Testis (tissue), 3 donors: ENCODE results near the gene EDAR. TPM values are rescaled to one million over a fixed set of nuclear protein-coding genes. Genes with fewer than 3 reads are reported as not detected.

ENCODE experiments used
- DNase-seq: peaks from one replicate; pipeline ENCODE4 v3.0.0-alpha.2; 2019
- H3K27ac ChIP-seq, 2 donors: fragments of 200-600 bp; sonication (generic); one replicate each; pipeline ENCODE4 v1.5.1; 2019
- H3K27me3 ChIP-seq: fragments of 200-600 bp; sonication (generic); one replicate; pipeline ENCODE4 v1.5.1; 2019
- H3K36me3 ChIP-seq: fragments of 200-600 bp; sonication (generic); one replicate; pipeline ENCODE4 v1.5.1; 2017; ENCODE audit warnings: low read depth; ENCODE audit errors: missing control alignments
- H3K4me1 ChIP-seq: fragments of 200-600 bp; sonication (generic); one replicate; pipeline ENCODE4 v1.5.1; 2019
- H3K4me3 ChIP-seq, 2 donors: fragments of 200-600 bp; sonication (generic); one replicate each; pipeline ENCODE4 v1.5.1; 2017 to 2019
- H3K9me3 ChIP-seq: fragments of 200-600 bp; sonication (generic); one replicate; pipeline ENCODE4 v1.5.1; 2017
- POLR2A ChIP-seq: fragments of 450-650 bp; IDR thresholded peaks from one replicate; pipeline ENCODE4 v1.6.1; 2017; ENCODE audit warnings: antibody characterized with exemption, mild to moderate bottlenecking, moderate library complexity
- WGBS, 2 donors: methylation state at CpG; one replicate each; pipeline ENCODE4 v1.1.5; 2018; 5-methylcytosine and 5-hydroxymethylcytosine counted together
- intact Hi-C: fragments of 100-400 bp; cut with DNase I; formaldehyde crosslinking; loops from one replicate; pipeline ENCODE4 v1.15.1; 2023; ENCODE audit warnings: low total_unique reads
- polyA plus RNA-seq: library from polyadenylated mRNA; stranded (reverse); fragments of 350-450 nt; fragmentation: Illumina TruSeq; extraction: RNeasy Lipid Tissue Mini Kit (QIAGEN cat#74804); gene quantifications from one replicate; pipeline ENCODE4 v1.2.3, GENCODE V29; 2014; ENCODE audit warnings: low read depth, low replicate concordance; ENCODE audit not compliant: insufficient read depth
- total RNA-seq, 2 donors: library from RNA; depleted of rRNA; stranded (reverse); fragments of >200 nt; gene quantifications; one replicate each; pipeline ENCODE4 v1.2.3, GENCODE V29; 2016
- TF ChIP-seq, protein P1 (sequence below), 3 experiments: fragments of 450-650 bp in 2 of 3; fragments of 200-600 bp in 1 of 3; sonication (generic) in 1 of 3; IDR thresholded peaks; one replicate each; pipeline ENCODE4 v1.5.1; 2016 to 2019; ENCODE audit warnings: antibody characterized with exemption in 3 of 3, mild to moderate bottlenecking in 2 of 3, moderate library complexity in 1 of 3

Gene EDAR
- total and polyA plus RNA-seq, 3 donors from 2014 or later: 0.30 to 0.74 (median 0.39) TPM

DNA sequence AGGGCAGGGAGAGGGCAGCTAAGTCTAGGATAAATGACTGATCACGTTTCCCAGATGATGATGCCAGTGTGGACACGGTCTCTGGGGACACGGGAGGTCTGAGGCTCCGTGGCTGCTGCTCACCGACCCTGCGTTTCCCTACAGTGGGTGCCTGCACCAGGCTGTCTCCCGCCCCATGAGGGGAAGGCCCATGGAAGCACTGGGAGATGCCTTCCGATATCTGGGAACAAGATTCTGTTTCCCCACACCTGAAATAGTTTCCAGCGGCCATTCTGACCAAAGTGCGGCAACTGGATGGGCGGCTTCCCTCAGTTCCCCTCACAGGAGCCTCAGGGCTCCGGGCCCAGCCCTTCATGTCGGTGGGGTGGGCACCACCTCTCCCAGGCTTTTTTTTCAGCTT, 83.1 kb downstream of the EDAR start:
- WGBS, 2 donors: 82 to 86% methylated on average over 13 of the region's 13 CpGs
- intact Hi-C loops: no loop called here
- TF ChIP-seq POLR2A: no peak
- TF ChIP-seq, protein P1, sequence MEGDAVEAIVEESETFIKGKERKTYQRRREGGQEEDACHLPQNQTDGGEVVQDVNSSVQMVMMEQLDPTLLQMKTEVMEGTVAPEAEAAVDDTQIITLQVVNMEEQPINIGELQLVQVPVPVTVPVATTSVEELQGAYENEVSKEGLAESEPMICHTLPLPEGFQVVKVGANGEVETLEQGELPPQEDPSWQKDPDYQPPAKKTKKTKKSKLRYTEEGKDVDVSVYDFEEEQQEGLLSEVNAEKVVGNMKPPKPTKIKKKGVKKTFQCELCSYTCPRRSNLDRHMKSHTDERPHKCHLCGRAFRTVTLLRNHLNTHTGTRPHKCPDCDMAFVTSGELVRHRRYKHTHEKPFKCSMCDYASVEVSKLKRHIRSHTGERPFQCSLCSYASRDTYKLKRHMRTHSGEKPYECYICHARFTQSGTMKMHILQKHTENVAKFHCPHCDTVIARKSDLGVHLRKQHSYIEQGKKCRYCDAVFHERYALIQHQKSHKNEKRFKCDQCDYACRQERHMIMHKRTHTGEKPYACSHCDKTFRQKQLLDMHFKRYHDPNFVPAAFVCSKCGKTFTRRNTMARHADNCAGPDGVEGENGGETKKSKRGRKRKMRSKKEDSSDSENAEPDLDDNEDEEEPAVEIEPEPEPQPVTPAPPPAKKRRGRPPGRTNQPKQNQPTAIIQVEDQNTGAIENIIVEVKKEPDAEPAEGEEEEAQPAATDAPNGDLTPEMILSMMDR (IDR thresholded peaks at IDR 0.05): no peak

DNA sequence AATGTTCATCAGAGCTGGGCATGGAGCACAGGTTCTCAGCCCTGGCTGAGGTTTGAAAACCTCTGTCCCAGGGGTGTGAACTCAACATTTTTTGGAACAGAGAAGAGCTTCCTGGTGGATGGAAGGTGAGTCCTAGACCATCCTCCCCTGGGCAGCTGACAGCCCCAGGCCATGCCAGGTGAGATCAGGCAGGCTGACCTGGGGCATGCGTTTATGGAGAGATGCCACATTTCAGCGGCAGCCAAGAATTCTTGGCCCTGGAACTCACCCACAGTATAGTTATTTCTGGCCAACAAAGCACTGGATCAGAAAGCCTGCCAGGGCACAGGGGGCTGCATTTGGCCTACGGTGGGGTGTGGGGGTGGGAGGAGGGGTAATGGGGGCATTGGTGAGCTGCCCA, 83.8 kb downstream of the EDAR start:
- no peak for DNase-seq
- TF ChIP-seq, protein P1 (IDR thresholded peaks at IDR 0.05): no peak
- Histone ChIP-seq H3K4me1 (no peaks in the 10 kb centered on the region), H3K9me3 (no peaks in the 10 kb centered on the region), H3K4me3 (no peak overlapping the region), H3K27me3 (no peaks in the 10 kb centered on the region), H3K27ac (no peak overlapping the region), H3K36me3 (no peaks in the 10 kb centered on the region)
- WGBS, 2 donors: 80 to 82% methylated on average over 1 to 3 of the region's 3 CpGs
- intact Hi-C loops: no loop called here

More for the DNA sequence above, 83.1 kb downstream of the EDAR start:
- no peak for DNase-seq
- Histone ChIP-seq H3K9me3 (no peaks in the 10 kb centered on the region), H3K4me3 (no peak overlapping the region), H3K36me3 (no peaks in the 10 kb centered on the region), H3K4me1 (no peaks in the 10 kb centered on the region), H3K27ac (no peak overlapping the region), H3K27me3 (no peaks in the 10 kb centered on the region)

DNA sequence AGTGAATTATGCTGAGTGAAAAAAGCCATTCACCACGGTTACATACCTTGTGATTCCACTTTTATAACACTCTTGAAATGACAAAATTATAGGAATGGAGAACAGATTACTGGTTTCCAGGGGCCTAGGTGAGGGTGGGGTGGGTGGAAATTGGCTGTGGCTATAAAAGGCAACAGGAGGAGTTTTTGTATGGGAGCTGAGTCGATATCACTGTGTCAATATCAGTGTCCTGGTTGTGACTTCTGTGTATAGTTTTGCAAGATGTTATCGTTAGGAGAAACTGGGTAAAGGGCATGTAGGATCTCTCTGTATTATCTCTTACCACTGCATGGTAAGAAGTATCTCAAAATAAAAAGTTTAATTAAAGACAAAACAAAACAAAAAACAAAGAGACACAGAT, 84.3 kb downstream of the EDAR start:
- TF ChIP-seq POLR2A: no peak
- Histone ChIP-seq H3K4me3 (no peak overlapping the region), H3K27me3 (no peaks in the 10 kb centered on the region), H3K4me1 (no peaks in the 10 kb centered on the region), H3K27ac (no peak overlapping the region), H3K9me3 (no peaks in the 10 kb centered on the region), H3K36me3 (no peaks in the 10 kb centered on the region)
- intact Hi-C loops: no loop called here
- WGBS, 2 donors: 86 to 87% methylated on average over 3 of the region's 3 CpGs
- no peak for DNase-seq

DNA sequence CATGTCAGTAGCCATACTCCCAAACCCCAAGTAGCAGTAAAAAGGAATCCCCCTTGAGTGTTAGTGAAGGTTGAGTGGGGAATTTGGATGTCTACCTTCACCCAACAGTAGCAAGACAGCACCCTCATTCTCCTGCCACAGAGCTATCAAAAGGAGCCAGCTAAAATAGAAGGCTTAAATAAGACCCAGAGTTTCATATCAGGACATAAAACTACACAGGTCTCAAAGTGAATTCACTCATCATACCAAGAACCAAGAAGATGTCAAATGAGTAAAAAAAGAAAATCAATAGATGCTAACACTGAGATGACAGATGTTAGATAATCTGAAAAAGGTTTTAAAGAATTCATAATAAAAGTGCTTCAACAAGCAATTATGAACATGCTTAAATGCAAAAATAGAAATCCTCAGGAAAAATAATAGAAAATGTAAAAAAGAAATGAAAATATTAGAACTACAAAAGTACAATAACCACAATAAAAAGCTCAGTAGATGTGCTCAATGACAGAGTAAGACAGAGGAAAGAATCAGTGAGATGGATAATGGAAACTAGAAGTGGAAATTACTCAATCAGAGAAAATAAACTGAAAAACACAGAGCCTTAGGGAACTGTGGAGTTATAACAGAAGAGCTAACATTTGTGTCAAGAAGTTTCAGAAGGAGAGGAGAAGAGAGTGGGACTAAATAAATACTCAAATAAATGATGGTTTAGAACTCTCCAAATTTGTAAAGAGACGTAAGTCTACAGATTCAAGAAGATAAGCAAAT, 90.5 kb downstream of the EDAR start:
- Histone ChIP-seq H3K4me1 (no peaks in the 10 kb centered on the region), H3K9me3 (no peaks in the 10 kb centered on the region), H3K27me3 (no peaks in the 10 kb centered on the region), H3K27ac (no peak overlapping the region), H3K4me3 (no peak overlapping the region), H3K36me3 (no peaks in the 10 kb centered on the region)
- TF ChIP-seq, protein P1 (IDR thresholded peaks at IDR 0.05): no peak
- no peak for TF ChIP-seq POLR2A
- 94% methylated on average over 1 of the region's 1 CpG for WGBS, 2 donors
- DNase-seq: no peak
- intact Hi-C loops: no loop called here

DNA sequence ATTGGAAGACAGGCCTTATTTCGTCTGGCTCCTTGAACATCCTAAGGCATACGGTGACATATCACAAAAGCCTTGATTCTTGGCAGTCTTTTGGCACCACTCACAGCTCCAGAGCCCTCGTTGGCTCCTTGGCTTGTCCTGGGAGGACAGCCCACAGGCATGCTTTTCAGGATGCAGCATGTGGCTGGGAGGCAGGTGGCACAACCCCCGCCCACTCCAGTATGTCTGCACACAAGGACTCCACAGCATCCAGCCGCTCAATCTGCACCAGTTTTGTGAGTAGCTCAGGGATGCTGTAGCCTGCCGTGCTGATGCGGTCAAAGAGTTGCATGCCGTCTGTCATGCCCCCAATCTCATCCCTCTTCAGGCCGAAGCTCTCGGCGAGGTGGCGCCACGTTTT, 92.3 kb downstream of the EDAR start:
- intact Hi-C loops: no loop called here
- no peaks in the 10 kb centered on the region for H3K4me1 ChIP-seq
- H3K36me3 ChIP-seq: no peaks in the 10 kb centered on the region
- no peak overlapping the region for H3K4me3 ChIP-seq
- H3K27ac ChIP-seq: no peak overlapping the region
- no peak for TF ChIP-seq POLR2A
- TF ChIP-seq, protein P1 (IDR thresholded peaks at IDR 0.05): no peak
- H3K27me3 ChIP-seq: no peaks in the 10 kb centered on the region
- H3K9me3 ChIP-seq: no peaks in the 10 kb centered on the region
- WGBS, 2 donors: 92 to 93% methylated on average over 13 of the region's 13 CpGs
- DNase-seq: no peak
